Measurements from ENCODE around the gene DDX25. TPM values are rescaled to one million over a fixed set of nuclear protein-coding genes. Genes with fewer than 3 reads are reported as not detected.
A peak's percentile ranks its signal among the peaks of the same experiment; 100 is the strongest.
"Not testable (repeated sequence)": the region's sequence is repeated elsewhere in the genome, so short reads cannot be mapped to it uniquely, and the experiment has no call there.

The DDX25 gene
- total RNA-seq, 1 experiment from 2014 or later = not detected

DNA sequence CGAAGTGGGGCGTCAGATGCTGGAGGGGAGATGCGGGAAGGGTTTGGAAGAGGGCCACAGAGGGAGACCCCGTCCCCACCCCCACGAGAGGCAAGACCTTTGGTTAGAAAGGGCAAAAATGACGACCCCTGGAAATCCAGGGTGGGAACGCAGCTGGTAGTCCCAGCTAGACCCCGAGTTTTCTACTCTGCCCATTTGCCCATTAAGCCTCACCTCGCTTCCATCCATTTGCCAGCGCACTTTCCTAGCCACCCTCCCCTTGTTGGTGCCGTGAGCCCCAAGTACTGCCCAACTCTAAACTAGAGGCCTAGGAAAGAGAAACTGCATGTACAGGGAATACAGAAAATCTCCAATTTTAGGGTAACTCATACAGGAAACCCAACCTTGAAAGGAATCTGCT is 370 bp downstream of the DDX25 start:
- no peak for DNase-seq (ENCODE audit: low read depth)

DNA sequence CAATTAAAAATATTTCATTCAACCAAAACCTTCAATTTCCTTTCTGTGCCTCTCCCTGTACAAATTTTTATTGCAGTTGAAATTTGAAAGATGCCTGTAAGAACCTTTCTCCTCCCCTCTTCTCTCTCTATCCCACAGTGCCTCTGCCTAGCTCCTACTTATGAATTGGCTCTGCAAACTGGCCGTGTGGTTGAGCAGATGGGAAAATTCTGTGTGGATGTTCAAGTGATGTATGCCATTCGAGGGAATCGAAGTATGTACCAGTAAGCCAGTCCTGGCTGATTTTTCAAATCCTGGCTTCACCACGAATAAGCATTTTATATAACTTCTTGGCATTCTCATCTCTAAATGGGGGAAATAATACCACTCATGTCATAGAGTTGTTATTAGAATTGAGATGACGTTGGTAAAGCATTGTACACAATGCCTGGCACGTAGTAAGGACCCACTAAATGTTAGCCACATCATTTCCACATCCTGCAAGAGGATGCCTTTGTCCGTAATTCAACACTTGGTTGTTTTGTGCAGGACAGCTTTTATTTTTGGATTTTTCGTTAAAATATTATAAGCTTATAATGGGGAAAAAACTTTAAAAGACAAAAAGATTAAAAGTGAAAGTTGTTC is 6.0 kb downstream of the DDX25 start:
- DNase-seq (ENCODE audit: low read depth) = no peak

DNA sequence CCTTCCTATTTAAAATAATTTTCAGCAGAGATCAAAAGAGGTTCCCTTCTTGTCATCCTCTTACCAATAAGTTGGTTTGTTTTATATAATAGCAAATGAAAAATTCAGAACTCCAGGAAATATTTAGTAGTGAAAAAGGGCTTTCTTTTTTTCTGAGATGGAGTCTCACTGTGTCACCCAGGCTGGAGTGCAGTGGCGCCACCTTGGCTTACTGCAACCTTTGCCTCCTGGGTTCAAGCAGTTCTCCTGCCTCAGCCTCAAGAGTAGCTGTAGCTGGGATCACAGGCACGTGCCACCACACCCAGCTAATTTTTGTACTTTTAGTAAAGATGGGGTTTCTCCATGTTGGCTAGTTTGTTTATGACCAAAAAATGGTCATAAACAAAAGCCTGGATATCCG is 10.3 kb downstream of the DDX25 start:
- DNase-seq (ENCODE audit: low read depth) = not testable (repeated sequence)

DNA sequence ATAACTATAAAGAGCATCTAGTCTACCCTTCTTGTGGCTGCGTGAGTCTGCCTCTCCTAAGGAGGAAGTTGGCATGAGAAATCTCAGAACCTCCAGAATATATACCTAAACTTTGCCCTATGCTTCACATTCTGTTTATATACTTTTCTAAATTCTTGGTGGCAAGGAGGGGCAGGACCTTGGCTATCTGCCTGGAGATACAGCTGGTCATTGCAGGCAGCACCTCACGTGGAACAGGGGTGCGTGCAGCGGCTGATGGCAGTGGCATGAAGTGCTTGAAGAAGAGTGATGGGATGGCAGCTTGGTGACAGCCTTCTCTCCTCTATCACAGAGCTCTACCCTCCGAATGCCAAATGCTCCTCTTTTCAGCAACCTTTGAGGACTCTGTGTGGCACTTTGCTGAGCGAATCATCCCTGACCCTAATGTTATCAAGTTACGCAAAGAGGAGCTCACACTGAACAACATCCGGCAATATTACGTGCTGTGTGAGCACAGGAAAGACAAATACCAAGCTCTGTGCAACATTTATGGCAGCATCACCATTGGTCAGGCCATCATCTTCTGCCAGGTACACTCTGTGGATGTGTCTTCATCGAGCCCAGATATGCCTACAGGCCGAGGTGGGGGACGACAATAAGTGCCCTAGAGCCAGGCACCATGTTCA is 12.5 kb downstream of the DDX25 start:
- no peak for DNase-seq (ENCODE audit: low read depth)

DNA sequence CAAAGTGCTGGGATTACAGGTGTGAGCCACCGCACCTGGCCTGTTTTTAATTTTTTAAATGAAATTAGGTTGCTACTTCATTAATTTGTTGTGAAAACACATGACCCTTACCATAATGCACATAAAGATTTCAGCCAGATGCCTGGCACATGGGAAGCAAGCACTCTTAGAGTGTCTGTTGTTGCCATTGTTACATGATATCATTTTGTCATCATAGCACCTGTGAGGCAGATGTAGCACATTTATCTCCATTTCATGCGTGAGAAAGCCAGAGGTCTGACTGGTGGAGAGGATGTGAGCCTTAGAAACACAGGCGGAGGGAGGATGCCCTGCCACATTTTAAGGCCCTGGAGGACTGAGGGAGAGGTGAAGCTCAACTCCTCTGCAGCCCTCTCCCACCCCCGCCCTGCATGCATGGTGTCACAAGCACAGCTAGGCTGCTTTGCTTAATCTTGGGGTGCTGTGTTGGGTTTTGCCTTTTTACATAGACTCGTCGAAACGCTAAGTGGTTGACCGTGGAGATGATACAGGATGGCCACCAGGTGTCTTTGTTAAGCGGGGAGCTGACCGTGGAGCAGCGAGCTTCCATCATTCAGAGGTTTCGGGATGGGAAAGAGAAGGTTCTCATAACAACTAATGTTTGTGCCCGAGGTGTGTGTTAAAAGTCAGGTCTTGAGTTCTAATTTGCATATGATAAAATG is 14.0 kb downstream of the DDX25 start:
- DNase-seq (ENCODE audit: low read depth) = no peak

DNA sequence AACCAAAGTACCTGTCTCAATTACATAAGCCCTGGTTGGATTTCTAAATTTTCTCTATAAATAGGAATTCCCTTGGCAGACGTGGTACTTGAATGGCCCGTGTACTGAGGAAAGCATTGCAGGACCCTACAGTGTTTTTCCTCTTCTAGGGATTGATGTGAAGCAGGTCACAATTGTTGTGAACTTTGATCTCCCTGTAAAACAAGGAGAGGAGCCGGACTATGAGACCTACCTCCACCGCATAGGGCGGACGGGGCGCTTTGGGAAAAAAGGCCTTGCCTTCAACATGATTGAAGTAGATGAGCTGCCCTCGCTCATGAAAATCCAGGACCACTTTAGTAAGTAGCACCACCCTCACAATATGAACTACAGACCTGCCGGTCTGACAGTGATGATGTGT is 16.7 kb downstream of the DDX25 start:
- no peak for DNase-seq (ENCODE audit: low read depth)

DNA sequence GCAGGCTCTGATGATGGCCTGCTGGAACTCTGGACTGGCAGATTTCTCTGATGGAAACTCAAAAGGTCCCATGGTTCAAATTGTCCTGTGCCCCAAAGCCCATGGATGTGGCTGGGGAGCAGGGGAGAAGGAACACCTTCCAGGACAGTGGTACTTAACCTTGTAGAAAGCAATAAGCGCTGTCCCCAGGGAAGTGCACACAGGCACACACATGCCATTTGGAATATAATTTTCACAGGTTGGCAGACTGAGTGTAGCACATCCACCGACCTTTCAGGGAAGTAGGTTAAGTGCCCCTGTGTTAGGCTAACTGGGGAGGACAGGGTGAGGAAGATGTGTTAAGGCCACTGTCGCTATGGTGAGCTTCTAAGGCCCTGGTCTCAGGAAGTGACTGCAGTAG is 17.8 kb downstream of the DDX25 start:
- no peak for DNase-seq (ENCODE audit: low read depth)

DNA sequence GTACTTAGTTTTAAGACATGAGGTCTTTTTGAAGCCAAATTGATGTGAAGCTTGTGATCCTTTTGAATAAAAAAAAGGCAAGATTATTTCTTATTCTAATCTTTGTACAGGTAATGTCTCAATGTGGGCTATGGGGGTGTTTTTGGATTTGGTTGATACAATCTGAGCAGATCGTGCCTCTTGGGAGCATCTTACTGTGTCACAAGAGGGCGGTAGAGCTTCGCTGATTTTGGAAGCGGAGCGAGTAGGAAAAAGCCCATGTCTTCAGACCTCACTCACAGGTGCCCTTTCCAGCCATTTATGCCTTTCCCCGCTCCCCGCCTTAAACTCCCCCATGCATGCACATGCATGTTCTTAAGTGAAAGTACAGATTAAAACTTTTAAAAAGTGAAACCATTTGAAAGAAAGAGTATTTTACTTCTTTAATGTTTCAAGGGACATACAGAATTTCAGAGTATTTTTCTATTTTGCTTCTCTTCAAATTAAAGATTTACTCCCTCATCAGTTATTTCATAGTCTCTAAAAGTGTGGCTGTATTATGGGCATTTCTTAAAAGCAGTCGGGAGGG is 18.8 kb downstream of the DDX25 start:
- peak; percentile 73 for DNase-seq (ENCODE audit: low read depth)

DNA sequence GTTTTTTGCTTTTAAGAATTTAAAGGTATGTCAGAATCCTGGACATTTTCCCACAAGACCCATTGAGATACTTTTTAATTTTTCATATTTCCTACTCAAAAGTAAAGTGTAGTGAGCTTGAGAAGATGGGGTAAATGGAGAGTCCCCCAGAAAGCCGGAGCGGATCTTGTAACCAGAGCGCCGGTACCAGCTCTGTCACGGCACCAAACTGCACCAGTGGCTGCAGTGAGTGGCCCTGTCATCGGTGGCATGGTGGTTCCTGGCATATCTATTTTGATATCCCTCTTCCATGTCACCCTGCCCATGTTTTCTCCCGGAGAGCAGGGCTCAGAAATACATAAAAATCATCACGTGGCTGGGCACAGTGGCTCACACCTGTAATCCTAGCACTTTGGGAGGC is 19.3 kb downstream of the DDX25 start:
- DNase-seq (ENCODE audit: low read depth) = no peak

DNA sequence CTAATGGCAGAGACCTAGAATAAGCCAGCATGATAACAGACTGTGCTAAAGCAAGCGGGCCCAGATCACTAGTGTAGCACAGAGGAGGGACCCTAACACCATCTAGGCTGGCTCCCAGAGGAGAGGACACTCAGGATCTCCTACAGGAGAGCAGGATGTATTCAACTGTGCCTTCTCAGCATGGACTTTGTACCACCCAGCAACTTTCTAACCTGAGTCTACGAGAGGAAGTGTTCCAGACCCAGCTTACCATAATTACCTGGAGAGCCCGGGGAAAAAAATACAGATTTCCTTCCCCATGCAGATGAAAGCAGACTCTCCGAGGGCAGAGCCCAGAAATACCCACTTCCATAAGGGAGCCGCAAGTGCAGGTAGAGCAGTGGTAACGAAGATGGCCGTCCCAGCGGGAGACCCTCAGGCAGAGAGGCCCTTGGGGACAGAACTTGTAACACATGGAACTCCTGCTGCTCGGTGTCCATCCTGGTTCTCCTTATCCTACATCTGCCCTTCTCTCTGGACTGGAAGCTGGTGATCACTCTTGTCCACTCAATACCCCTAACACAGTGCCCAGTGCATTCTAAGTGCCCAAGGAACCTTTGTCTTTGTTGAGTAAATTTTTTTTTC is 20.2 kb downstream of the DDX25 start:
- DNase-seq (ENCODE audit: low read depth) = no peak

DNA sequence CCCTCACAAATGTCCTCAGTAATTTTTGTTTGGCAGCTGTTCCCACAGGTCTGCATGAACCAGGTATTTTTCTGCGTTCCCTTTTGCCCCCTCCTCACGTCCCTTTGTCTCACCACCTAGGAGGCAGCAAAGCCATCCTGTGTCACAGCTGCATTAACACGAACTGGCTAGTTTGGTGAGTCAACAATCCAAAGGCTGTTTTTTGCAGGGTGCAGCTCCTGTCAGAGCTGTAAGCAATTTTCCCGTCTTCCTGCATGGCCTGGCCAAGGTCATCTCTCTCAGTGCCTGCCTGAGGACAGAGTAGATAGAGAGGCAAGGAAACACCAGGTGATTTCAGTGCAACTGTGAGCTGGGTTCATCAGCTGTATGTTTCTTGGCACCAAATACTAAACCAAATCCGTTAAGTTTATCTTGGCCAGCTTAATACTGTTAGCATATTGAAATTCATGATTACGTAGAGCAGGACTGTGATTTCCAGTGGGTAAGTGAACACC is 21.0 kb downstream of the DDX25 start:
- no peak for DNase-seq (ENCODE audit: low read depth)

DNA sequence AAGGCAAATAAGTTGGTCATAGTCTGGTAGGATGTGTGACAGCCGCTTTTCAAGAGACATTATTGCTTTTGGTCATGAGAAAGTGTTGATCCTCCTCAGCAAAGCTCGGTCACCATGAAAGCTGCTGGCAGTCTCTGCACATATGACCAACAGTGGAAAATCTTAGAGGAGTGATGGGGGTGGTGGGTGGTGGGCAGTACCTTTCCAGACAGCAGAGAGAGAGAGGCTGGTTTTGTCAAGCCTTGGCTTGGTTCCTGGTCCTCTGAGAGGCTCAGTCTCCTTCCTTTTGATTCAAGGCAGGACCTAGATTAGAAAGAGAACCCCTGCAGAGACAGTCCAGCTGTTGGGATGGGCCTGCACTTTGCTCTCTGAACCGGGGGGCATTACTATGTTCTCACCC is 21.5 kb downstream of the DDX25 start:
- no peak for DNase-seq (ENCODE audit: low read depth)

DNA sequence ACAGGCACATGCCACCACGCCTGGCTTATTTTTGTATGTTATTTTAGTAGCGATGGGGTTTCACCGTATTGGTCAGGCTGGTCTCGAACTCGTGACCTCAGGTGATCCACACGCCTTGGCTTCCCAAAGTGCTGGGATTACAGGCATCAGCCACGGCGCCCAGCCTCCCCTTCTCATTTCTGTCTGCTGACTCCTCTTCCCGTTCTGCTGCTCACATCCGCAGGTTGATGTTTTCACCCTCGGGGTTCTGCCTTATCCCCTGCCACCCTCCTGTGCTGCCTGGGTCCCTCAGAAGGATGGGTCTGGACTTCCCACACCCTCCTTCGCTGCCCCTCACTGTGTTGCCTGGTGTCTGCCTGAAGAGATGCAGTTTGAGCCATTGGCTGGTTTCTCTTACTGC is 22.4 kb downstream of the DDX25 start:
- DNase-seq (ENCODE audit: low read depth) = no peak

DNA sequence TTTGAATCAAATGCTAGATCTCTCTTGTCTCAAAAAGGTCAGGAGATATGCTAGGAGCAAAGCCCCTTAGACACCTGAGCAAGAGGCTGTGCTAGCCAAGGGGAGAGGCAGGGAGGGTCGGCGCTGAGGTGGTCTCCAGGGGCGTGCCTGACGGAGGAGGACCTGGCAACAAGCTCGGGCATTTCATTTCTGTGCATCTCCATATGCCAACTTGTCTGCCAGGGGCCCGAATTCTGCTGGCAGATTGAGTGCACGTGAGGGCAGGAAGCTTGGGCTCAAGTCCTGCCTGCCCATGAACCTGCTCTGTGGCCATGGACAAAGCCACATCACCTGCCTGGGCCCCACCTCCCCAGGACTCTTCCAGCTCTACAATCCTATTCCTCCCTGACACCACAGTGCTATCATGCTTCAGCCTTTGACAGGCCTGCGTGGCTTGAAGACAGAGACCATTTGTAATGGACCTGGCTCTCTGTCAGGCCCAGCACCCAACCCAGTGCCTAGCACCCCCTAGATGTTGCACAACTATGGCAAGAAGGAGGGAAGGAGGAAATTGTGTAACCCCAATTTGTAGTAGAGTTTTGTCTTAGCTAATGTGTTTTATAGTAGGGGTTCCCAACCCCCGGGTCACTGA is 25.3 kb downstream of the DDX25 start:
- no peak for DNase-seq (ENCODE audit: low read depth)

DNA sequence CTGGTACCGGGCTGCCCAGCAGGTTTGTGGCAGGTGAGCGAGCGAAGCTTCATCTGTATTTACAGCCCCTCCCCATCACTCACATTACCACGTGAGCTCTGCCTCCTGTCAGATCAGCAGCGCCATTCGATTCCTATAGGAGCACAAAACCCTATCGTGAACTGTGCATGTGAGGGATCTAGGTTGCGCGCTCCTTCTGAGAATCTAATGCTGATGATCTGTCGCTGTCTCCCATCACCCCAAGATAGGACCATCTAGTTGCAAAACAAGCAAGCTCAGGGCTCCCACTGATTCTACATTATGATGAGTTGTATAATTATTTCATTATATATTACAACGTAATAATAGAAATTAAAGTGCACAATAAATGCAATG is 25.8 kb downstream of the DDX25 start:
- no peak for DNase-seq (ENCODE audit: low read depth)

DNA sequence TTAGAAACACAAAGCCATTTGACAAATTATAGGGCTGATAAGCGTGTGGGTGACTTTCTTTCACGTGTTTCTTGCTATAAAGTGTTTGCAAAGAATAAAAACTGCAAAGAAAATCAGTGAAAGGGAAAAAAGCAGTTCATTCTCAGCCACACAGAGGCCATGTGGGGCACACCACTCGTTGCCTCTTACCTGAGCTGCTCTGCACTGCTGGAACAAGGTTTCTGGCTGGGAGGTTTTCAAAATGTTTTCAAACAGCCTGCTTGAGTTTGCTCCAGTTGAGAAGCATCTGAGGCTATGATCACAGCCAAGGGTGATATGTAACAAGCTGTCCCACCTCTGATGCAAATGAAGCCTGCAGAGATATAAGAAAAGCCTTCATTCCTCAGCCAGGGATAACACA is 26.8 kb downstream of the DDX25 start:
- no peak for DNase-seq (ENCODE audit: low read depth)

DNA sequence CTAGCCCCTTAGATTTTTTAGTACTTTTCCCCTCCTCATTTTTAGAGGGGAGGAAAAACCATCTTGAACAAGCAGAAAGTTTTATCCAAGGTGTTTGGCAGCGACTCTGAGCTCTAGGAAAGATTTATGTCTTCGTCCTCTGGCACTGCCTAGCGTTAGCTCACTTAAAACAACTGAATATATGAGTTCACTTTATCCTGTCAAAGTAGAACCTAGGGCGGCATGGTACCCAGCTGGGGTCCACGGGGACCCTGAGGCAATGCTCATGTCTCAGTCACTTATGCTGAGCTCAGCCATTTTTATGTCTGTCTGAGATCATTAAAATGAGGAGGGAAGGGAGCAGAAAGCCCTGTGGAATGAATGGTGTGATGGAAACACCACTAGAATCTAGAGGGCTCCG is 27.4 kb downstream of the DDX25 start:
- no peak for DNase-seq (ENCODE audit: low read depth)

DNA sequence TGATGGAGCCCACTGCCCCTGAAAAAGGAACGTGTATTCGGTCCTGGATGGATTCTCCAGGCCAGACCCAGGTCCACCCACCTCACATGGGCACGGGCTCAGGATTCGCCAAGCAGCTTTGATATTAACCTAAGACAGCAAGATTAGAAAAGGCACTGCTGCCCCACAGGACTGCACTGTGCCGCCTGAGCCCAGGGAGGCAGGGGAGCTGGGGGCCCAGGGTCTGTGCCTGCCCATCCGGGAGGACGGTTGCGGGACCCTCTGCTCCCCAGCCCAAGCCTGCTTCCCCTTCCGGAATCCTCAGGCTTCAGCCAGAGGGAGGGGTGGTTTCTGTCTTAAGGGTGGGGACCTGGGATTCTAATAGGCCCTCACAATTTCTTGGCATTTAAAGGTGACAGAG is 28.0 kb downstream of the DDX25 start:
- no peak for DNase-seq (ENCODE audit: low read depth)

DNA sequence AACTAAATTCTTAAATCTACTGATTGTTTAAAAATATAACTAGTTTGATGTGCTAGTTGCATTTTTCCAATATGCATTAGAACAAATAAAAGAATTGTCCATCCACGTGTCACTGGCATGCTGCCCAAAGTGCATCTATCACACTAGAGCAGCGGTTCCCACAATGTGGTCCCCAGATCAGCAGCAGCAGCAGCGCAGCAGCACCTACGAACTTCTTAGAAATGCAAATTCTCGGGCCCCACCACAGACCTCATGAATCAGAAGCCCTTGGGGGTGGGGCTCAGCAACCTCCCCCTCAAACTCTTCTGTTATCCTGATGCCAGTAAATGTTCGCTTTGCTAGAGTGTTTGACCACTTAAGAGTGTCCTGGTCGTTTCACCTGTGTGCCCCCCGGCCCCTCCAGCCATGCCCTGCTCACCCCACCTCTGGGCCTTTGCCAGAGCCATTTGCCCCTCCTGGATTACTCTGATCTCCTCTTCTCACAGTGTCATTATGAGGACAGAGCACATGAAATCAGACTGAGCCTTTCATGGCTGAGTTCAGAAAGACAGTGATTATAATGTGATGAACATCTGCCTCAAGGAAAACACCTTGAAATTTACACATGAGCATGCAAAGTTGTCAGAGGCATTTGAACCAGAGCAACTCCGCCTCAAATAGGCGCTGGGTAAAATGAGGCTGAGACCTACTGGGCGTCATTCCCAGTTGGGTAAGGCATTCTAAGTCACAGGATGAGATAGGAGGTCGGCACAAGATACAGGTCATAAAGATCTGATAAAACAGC is 28.9 kb downstream of the DDX25 start:
- DNase-seq (ENCODE audit: low read depth) = no peak

DNA sequence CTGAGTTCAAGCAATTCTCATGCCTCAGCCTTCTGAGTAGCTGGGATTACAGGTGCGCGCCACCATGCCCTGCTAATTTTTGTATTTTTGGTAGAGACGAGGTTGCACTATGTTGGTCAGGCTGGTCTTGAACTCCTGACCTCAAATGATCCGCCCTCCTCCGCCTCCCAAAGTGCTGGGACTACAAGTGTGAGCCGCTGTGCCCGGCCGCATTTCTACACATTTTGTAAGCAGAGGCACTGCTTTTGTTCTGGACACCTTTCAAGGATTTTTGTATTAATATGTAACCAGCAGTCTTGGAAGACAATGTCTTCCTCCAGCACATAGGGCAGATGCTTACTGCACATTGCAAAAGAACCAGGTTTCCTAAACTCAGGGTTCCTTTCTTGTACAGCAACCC is 30.2 kb downstream of the DDX25 start:
- no peak for DNase-seq (ENCODE audit: low read depth)

DNA sequence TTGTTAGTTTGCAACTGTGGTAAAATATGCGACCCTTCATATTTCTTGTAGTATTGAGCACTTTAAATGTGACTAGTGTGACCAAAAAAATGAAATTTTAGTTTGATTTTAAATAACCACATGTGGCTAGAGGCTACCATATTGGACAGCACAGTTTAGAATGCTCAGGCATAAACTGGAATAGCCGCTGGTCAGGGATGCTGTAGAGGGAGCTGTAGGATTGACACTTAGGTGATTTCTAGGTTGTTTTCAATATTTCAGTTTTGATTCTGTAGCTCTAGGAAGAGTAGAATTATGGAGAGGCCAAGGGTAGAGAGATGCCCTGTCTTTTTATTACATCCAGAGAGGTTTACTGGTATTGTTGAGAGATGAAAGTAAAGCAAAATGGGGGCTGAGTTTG is 30.7 kb downstream of the DDX25 start:
- no peak for DNase-seq (ENCODE audit: low read depth)
